PFSK-1 (cell line): ENCODE data around the gene GABRB3.

Experiments used
- POLR2AphosphoS5 ChIP-seq: IDR thresholded peaks from 2 replicates; pipeline ENCODE4 v1.6.1; 2012; ENCODE audit warnings: low read depth, mild to moderate bottlenecking, control low read depth, low read length, moderate library complexity
- SIN3A ChIP-seq: IDR thresholded peaks from 2 replicates; pipeline ENCODE4 v1.6.1; 2012; ENCODE audit warnings: mild to moderate bottlenecking, low read length, moderate library complexity, borderline replicate concordance; ENCODE audit not compliant: insufficient read depth

DNA sequence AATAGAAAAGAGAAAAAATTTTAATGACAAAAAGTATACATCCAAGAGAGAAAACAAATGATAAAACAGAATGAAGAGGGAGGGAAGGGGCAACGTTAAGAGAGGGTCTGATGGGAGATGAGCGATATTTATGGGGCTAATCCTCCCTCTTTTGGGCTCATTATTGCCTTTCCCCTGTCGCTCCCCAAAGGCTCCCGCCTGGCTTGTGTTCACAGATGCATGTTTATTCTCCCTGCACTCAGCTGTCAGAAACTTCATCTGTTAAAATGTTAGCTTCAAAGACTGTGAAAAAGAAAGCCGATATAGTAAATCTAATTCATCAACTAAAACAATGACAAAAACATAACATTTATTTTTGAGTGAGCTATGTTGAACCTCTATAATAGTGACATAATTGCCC lies 74.3 kb downstream of the GABRB3 start:
- no peak for TF ChIP-seq POLR2AphosphoS5
- no peak for TF ChIP-seq SIN3A
